Measurements from ENCODE around the gene FARP1. TPM values are rescaled to one million over a fixed set of nuclear protein-coding genes. Genes with fewer than 3 reads are reported as not detected.

FARP1 gene
- total RNA-seq, 1 donor from 2014 or later = 36.5 TPM

- Histone ChIP-seq H3K4me1 (ENCODE audit: control insufficient read depth in 3 of 3, insufficient read depth in 3 of 3, low read length in 3 of 3) (peaks cover 28 to 36% (median 29%) of the 10 kb centered on the region in 3 donors), H3K27me3 (ENCODE audit: control insufficient read depth in 3 of 3, insufficient read depth in 3 of 3, low read length in 3 of 3) (peaks cover 0 to 4% (median 0%) of the 10 kb centered on the region in 3 donors), H3K9ac (ENCODE audit: low read depth in 1 of 3, low read length in 3 of 3) (peak overlapping the region; percentile 1 to 52 (median 34)), H3K36me3 (ENCODE audit: control insufficient read depth in 3 of 3, insufficient read depth in 3 of 3, low read length in 3 of 3) (no peaks in the 10 kb centered on the region), H3K27ac (ENCODE audit: low read depth, low read length) (peak overlapping the region; percentile 55), H3K4me3 (ENCODE audit: low read length in 3 of 3) (peak overlapping the region; percentile 0 to 48 (median 36)), H3K9me3 (ENCODE audit: control insufficient read depth in 3 of 3, low read length in 3 of 3) (peaks cover 0 to 4% (median 0%) of the 10 kb centered on the region in 3 donors)
These were observed 29.2 kb downstream of the FARP1 start for GRCh38 chr13:98171900-98172589.

GRCh38 chr13:98172590-98173422, 29.9 kb downstream of the FARP1 start:
- peak overlapping the region in 2 of 3 donors; percentile 1 to 34 for H3K9ac ChIP-seq (ENCODE audit: low read depth in 1 of 3, low read length in 3 of 3)
- H3K27me3 ChIP-seq (ENCODE audit: control insufficient read depth in 3 of 3, insufficient read depth in 3 of 3, low read length in 3 of 3) = peaks cover 0 to 4% (median 0%) of the 10 kb centered on the region in 3 donors
- H3K36me3 ChIP-seq (ENCODE audit: control insufficient read depth in 3 of 3, insufficient read depth in 3 of 3, low read length in 3 of 3) = no peaks in the 10 kb centered on the region
- H3K4me1 ChIP-seq (ENCODE audit: control insufficient read depth in 3 of 3, insufficient read depth in 3 of 3, low read length in 3 of 3) = peaks cover 28 to 36% (median 29%) of the 10 kb centered on the region in 3 donors
- peak overlapping the region; percentile 55 for H3K27ac ChIP-seq (ENCODE audit: low read depth, low read length)
- peak overlapping the region in 2 of 3 donors; percentile 36 to 48 for H3K4me3 ChIP-seq (ENCODE audit: low read length in 3 of 3)
- peaks cover 0 to 4% (median 0%) of the 10 kb centered on the region in 3 donors for H3K9me3 ChIP-seq (ENCODE audit: control insufficient read depth in 3 of 3, low read length in 3 of 3)

GRCh38 chr13:98173431-98174152, 30.7 kb downstream of the FARP1 start:
- H3K27me3 ChIP-seq (ENCODE audit: control insufficient read depth in 3 of 3, insufficient read depth in 3 of 3, low read length in 3 of 3) = peaks cover 0 to 4% (median 0%) of the 10 kb centered on the region in 3 donors
- no peak overlapping the region for H3K4me3 ChIP-seq (ENCODE audit: low read length in 3 of 3)
- H3K27ac ChIP-seq (ENCODE audit: low read depth, low read length) = no peak overlapping the region
- no peaks in the 10 kb centered on the region for H3K36me3 ChIP-seq (ENCODE audit: control insufficient read depth in 3 of 3, insufficient read depth in 3 of 3, low read length in 3 of 3)
- peaks cover 28 to 36% (median 29%) of the 10 kb centered on the region in 3 donors for H3K4me1 ChIP-seq (ENCODE audit: control insufficient read depth in 3 of 3, insufficient read depth in 3 of 3, low read length in 3 of 3)
- no peak overlapping the region for H3K9ac ChIP-seq (ENCODE audit: low read depth in 1 of 3, low read length in 3 of 3)
- H3K9me3 ChIP-seq (ENCODE audit: control insufficient read depth in 3 of 3, low read length in 3 of 3) = peaks cover 0 to 4% (median 0%) of the 10 kb centered on the region in 3 donors

- H3K27me3 ChIP-seq (ENCODE audit: control insufficient read depth in 3 of 3, insufficient read depth in 3 of 3, low read length in 3 of 3) = peaks cover 0 to 4% (median 0%) of the 10 kb centered on the region in 3 donors
- H3K27ac ChIP-seq (ENCODE audit: low read depth, low read length) = no peak overlapping the region
- H3K4me3 ChIP-seq (ENCODE audit: low read length in 3 of 3) = no peak overlapping the region
- no peak overlapping the region for H3K9ac ChIP-seq (ENCODE audit: low read depth in 1 of 3, low read length in 3 of 3)
- no peaks in the 10 kb centered on the region for H3K36me3 ChIP-seq (ENCODE audit: control insufficient read depth in 3 of 3, insufficient read depth in 3 of 3, low read length in 3 of 3)
- H3K4me1 ChIP-seq (ENCODE audit: control insufficient read depth in 3 of 3, insufficient read depth in 3 of 3, low read length in 3 of 3) = peaks cover 28 to 36% (median 29%) of the 10 kb centered on the region in 3 donors
- peaks cover 0 to 4% (median 0%) of the 10 kb centered on the region in 3 donors for H3K9me3 ChIP-seq (ENCODE audit: control insufficient read depth in 3 of 3, low read length in 3 of 3)
These were observed 31.4 kb downstream of the FARP1 start for GRCh38 chr13:98174307-98174706.

GRCh38 chr13:98175043-98175442, 32.1 kb downstream of the FARP1 start:
- peaks cover 28 to 36% (median 29%) of the 10 kb centered on the region in 3 donors for H3K4me1 ChIP-seq (ENCODE audit: control insufficient read depth in 3 of 3, insufficient read depth in 3 of 3, low read length in 3 of 3)
- no peaks in the 10 kb centered on the region for H3K36me3 ChIP-seq (ENCODE audit: control insufficient read depth in 3 of 3, insufficient read depth in 3 of 3, low read length in 3 of 3)
- H3K9ac ChIP-seq (ENCODE audit: low read depth in 1 of 3, low read length in 3 of 3) = no peak overlapping the region
- H3K27ac ChIP-seq (ENCODE audit: low read depth, low read length) = no peak overlapping the region
- H3K27me3 ChIP-seq (ENCODE audit: control insufficient read depth in 3 of 3, insufficient read depth in 3 of 3, low read length in 3 of 3) = peaks cover 0 to 4% (median 0%) of the 10 kb centered on the region in 3 donors
- no peak overlapping the region for H3K4me3 ChIP-seq (ENCODE audit: low read length in 3 of 3)
- peaks cover 0 to 4% (median 0%) of the 10 kb centered on the region in 3 donors for H3K9me3 ChIP-seq (ENCODE audit: control insufficient read depth in 3 of 3, low read length in 3 of 3)

GRCh38 chr13:98175823-98176222, 32.9 kb downstream of the FARP1 start:
- peaks cover 0 to 4% (median 0%) of the 10 kb centered on the region in 3 donors for H3K27me3 ChIP-seq (ENCODE audit: control insufficient read depth in 3 of 3, insufficient read depth in 3 of 3, low read length in 3 of 3)
- no peak overlapping the region for H3K9ac ChIP-seq (ENCODE audit: low read depth in 1 of 3, low read length in 3 of 3)
- peaks cover 0 to 4% (median 0%) of the 10 kb centered on the region in 3 donors for H3K9me3 ChIP-seq (ENCODE audit: control insufficient read depth in 3 of 3, low read length in 3 of 3)
- no peaks in the 10 kb centered on the region for H3K36me3 ChIP-seq (ENCODE audit: control insufficient read depth in 3 of 3, insufficient read depth in 3 of 3, low read length in 3 of 3)
- H3K4me3 ChIP-seq (ENCODE audit: low read length in 3 of 3) = no peak overlapping the region
- peaks cover 28 to 36% (median 29%) of the 10 kb centered on the region in 3 donors for H3K4me1 ChIP-seq (ENCODE audit: control insufficient read depth in 3 of 3, insufficient read depth in 3 of 3, low read length in 3 of 3)
- no peak overlapping the region for H3K27ac ChIP-seq (ENCODE audit: low read depth, low read length)

GRCh38 chr13:98176777-98177608, 34.1 kb downstream of the FARP1 start, which contains the start of gene RNF113B:
TSS of gene RNF113B (minus strand) at chr13:98177269. CDS start at chr13:98177236, 33 bp downstream.
- peaks cover 23 to 28% (median 25%) of the 10 kb centered on the region in 3 donors for H3K4me1 ChIP-seq (ENCODE audit: control insufficient read depth in 3 of 3, insufficient read depth in 3 of 3, low read length in 3 of 3)
- H3K27me3 ChIP-seq (ENCODE audit: control insufficient read depth in 3 of 3, insufficient read depth in 3 of 3, low read length in 3 of 3) = peaks cover 0 to under 1% (median 0%) of the 10 kb centered on the region in 3 donors
- H3K27ac ChIP-seq (ENCODE audit: low read depth, low read length) = no peak within 1 kb of the TSS
- H3K9ac ChIP-seq (ENCODE audit: low read depth in 1 of 3, low read length in 3 of 3) = no peak within 1 kb of the TSS
- no peaks in the 10 kb centered on the region for H3K36me3 ChIP-seq (ENCODE audit: control insufficient read depth in 3 of 3, insufficient read depth in 3 of 3, low read length in 3 of 3)
- H3K4me3 ChIP-seq (ENCODE audit: low read length in 3 of 3) = no peak within 1 kb of the TSS
- peaks cover 0 to 4% (median 0%) of the 10 kb centered on the region in 3 donors for H3K9me3 ChIP-seq (ENCODE audit: control insufficient read depth in 3 of 3, low read length in 3 of 3)

GRCh38 chr13:98180092-98180491, 37.2 kb downstream of the FARP1 start:
- Histone ChIP-seq H3K4me3 (ENCODE audit: low read length in 3 of 3) (no peak overlapping the region), H3K9me3 (ENCODE audit: control insufficient read depth in 3 of 3, low read length in 3 of 3) (peaks cover 0 to 4% (median 0%) of the 10 kb centered on the region in 3 donors), H3K36me3 (ENCODE audit: control insufficient read depth in 3 of 3, insufficient read depth in 3 of 3, low read length in 3 of 3) (no peaks in the 10 kb centered on the region), H3K4me1 (ENCODE audit: control insufficient read depth in 3 of 3, insufficient read depth in 3 of 3, low read length in 3 of 3) (peaks cover 0 to 4% (median 0%) of the 10 kb centered on the region in 3 donors), H3K27ac (ENCODE audit: low read depth, low read length) (no peak overlapping the region), H3K27me3 (ENCODE audit: control insufficient read depth in 3 of 3, insufficient read depth in 3 of 3, low read length in 3 of 3) (no peaks in the 10 kb centered on the region), H3K9ac (ENCODE audit: low read depth in 1 of 3, low read length in 3 of 3) (no peak overlapping the region)
